HL-60 (cell line): ENCODE measurements around the gene EDEM2.

ENCODE experiments used
- CTCF ChIP-seq: IDR thresholded peaks from one replicate; pipeline ENCODE4 v1.5.1; 2011; ENCODE audit warnings: low read length, control low read depth, inconsistent platforms; ENCODE audit not compliant: insufficient read depth
- GABPA ChIP-seq: IDR thresholded peaks from 2 replicates; pipeline ENCODE4 v1.6.1; 2012; ENCODE audit warnings: low read depth

- no peak for TF ChIP-seq GABPA
- no peak for TF ChIP-seq CTCF
Observed at GRCh38 chr20:35187584-35188190, 40.6 kb upstream of the EDEM2 start.
